NCI-H446 treated with DMSO at 0.1 percent for 48 hours (cell line): ENCODE measurements around the gene UVSSA.
"Not testable (repeated sequence)": the region's sequence is repeated elsewhere in the genome, so short reads cannot be mapped to it uniquely, and the experiment has no call there.

ENCODE experiments used
- DNase-seq: peaks from one replicate; lab custom pipeline; 2025; lab: John Stamatoyannopoulos, UW

Gene UVSSA

GRCh38 chr4:1316537-1317168, 30.4 kb upstream of the UVSSA start:
- DNase-seq, result no peak

- DNase-seq, result no peak
Observed at GRCh38 chr4:1317177-1318045, 29.6 kb upstream of the UVSSA start.

- DNase-seq, result no peak
Observed at GRCh38 chr4:1318046-1318375, 29.0 kb upstream of the UVSSA start.

GRCh38 chr4:1318488-1319213, 28.4 kb upstream of the UVSSA start:
- DNase-seq, result no peak

GRCh38 chr4:1321486-1321885, 25.5 kb upstream of the UVSSA start:
- DNase-seq, result no peak

GRCh38 chr4:1321946-1322650, 24.9 kb upstream of the UVSSA start:
- DNase-seq, result no peak

GRCh38 chr4:1323280-1323634, 23.8 kb upstream of the UVSSA start:
- no peak for DNase-seq

GRCh38 chr4:1323635-1324442, 23.2 kb upstream of the UVSSA start:
- no peak for DNase-seq

- not testable (repeated sequence) for DNase-seq
Observed at GRCh38 chr4:1324443-1325175, 22.4 kb upstream of the UVSSA start.

GRCh38 chr4:1325176-1325480, 21.9 kb upstream of the UVSSA start:
- DNase-seq, result no peak

- no peak for DNase-seq
Observed at GRCh38 chr4:1325681-1326635, 21.1 kb upstream of the UVSSA start.

GRCh38 chr4:1326751-1327525, 20.1 kb upstream of the UVSSA start:
- no peak for DNase-seq

GRCh38 chr4:1327526-1328266, 19.3 kb upstream of the UVSSA start:
- no peak for DNase-seq

- no peak for DNase-seq
Observed at GRCh38 chr4:1328267-1329155, 18.5 kb upstream of the UVSSA start.

GRCh38 chr4:1329408-1330371, 17.3 kb upstream of the UVSSA start:
- DNase-seq, result no peak
